ENCODE measurements around the gene IFNB1. TPM values are rescaled to one million over a fixed set of nuclear protein-coding genes. Genes with fewer than 3 reads are reported as not detected.

Gene IFNB1
- polyA plus RNA-seq, 1 of the 3 experiments (the other 2 are of a cell fraction): not detected

- TF ChIP-seq RFX5 (IDR thresholded peaks at IDR 0.05; ENCODE audit: low read length): no peak
- peak; percentile 40; the same call in 1 of the 2 replicates for TF ChIP-seq TCF12 (IDR thresholded peaks at IDR 0.05)
- peak; percentile 30; the same call in 1 of the 2 replicates for TF ChIP-seq MXI1 (IDR thresholded peaks at IDR 0.05; ENCODE audit: low read depth, low read length)
- no peak for TF ChIP-seq REST (IDR thresholded peaks at IDR 0.05; ENCODE audit: low read depth, low read length)
Measured at GRCh38 chr9:21047281-21047691, 30.5 kb downstream of the IFNB1 start (continued).

DNA sequence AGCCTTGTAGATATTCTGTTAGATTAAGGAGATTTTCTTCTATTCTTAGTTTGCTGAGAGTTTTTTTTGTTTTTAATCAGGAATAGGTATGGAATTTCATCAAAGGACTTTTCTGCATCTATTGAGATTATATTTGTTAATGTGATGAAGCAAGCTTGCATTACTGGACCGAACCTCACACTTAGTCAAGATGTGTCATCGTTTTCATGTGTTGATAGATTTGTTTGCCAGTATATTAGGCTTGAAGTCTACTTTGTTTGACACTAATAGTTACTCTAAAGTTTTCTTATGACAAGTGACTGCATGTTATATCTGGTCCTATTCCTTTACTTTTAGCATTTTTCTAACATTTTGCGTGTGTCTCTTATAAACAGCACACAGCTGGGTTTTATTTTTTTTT lies 33.9 kb downstream of the IFNB1 start:
- no peak overlapping the region for H3K9ac ChIP-seq
- TF ChIP-seq, protein P1, sequence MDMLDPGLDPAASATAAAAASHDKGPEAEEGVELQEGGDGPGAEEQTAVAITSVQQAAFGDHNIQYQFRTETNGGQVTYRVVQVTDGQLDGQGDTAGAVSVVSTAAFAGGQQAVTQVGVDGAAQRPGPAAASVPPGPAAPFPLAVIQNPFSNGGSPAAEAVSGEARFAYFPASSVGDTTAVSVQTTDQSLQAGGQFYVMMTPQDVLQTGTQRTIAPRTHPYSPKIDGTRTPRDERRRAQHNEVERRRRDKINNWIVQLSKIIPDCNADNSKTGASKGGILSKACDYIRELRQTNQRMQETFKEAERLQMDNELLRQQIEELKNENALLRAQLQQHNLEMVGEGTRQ (IDR thresholded peaks at IDR 0.05; ENCODE audit: borderline replicate concordance, low read depth, low read length): no peak
- TF ChIP-seq GABPA (IDR thresholded peaks at IDR 0.05; ENCODE audit: low read depth) (no peak), TCF12 (IDR thresholded peaks at IDR 0.05) (no peak), EZH2phosphoT487 (IDR thresholded peaks at IDR 0.05; ENCODE audit: borderline replicate concordance, low read depth) (no peak), TEAD4 (IDR thresholded peaks at IDR 0.05; ENCODE audit: borderline replicate concordance, insufficient read depth) (no peak), MAX (IDR thresholded peaks at IDR 0.05; ENCODE audit: low read depth) (no peak), YY1 (IDR thresholded peaks at IDR 0.05; ENCODE audit: low read depth) (no peak), EP300 (IDR thresholded peaks at IDR 0.05; ENCODE audit: borderline replicate concordance in 1 of 2, low read depth in 1 of 2, low read length in 1 of 2) (no peak), NRF1 (IDR thresholded peaks at IDR 0.05; ENCODE audit: low read depth, low read length) (no peak), MXI1 (IDR thresholded peaks at IDR 0.05; ENCODE audit: low read depth, low read length) (no peak), RCOR1 (IDR thresholded peaks at IDR 0.05; ENCODE audit: low read length) (no peak), TAF1 (IDR thresholded peaks at IDR 0.05; ENCODE audit: borderline replicate concordance, low read depth, low read length) (no peak), FOXM1 (IDR thresholded peaks at IDR 0.05; ENCODE audit: low read depth) (no peak), JUND (IDR thresholded peaks at IDR 0.05) (no peak)
- TF ChIP-seq, protein P2, sequence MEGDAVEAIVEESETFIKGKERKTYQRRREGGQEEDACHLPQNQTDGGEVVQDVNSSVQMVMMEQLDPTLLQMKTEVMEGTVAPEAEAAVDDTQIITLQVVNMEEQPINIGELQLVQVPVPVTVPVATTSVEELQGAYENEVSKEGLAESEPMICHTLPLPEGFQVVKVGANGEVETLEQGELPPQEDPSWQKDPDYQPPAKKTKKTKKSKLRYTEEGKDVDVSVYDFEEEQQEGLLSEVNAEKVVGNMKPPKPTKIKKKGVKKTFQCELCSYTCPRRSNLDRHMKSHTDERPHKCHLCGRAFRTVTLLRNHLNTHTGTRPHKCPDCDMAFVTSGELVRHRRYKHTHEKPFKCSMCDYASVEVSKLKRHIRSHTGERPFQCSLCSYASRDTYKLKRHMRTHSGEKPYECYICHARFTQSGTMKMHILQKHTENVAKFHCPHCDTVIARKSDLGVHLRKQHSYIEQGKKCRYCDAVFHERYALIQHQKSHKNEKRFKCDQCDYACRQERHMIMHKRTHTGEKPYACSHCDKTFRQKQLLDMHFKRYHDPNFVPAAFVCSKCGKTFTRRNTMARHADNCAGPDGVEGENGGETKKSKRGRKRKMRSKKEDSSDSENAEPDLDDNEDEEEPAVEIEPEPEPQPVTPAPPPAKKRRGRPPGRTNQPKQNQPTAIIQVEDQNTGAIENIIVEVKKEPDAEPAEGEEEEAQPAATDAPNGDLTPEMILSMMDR (IDR thresholded peaks at IDR 0.05): no peak
- TF ChIP-seq, protein P3, sequence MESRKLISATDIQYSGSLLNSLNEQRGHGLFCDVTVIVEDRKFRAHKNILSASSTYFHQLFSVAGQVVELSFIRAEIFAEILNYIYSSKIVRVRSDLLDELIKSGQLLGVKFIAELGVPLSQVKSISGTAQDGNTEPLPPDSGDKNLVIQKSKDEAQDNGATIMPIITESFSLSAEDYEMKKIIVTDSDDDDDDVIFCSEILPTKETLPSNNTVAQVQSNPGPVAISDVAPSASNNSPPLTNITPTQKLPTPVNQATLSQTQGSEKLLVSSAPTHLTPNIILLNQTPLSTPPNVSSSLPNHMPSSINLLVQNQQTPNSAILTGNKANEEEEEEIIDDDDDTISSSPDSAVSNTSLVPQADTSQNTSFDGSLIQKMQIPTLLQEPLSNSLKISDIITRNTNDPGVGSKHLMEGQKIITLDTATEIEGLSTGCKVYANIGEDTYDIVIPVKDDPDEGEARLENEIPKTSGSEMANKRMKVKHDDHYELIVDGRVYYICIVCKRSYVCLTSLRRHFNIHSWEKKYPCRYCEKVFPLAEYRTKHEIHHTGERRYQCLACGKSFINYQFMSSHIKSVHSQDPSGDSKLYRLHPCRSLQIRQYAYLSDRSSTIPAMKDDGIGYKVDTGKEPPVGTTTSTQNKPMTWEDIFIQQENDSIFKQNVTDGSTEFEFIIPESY (IDR thresholded peaks at IDR 0.05; ENCODE audit: borderline replicate concordance, low read depth): no peak
- ChIA-PET CTCF (interaction anchor here (1.2 kb wide), 1 partner anchor 102 kb away, joined by 3 read pairs; no protein-coding TSS in a partner anchor), POLR2A (no interaction called here)
- 71% methylated on average over 3 of the region's 3 CpGs for WGBS (ENCODE audit: low lambda C conversion rate)
- no peak overlapping the region for H3K4me2 ChIP-seq
- H3K9me3 ChIP-seq: no peaks in the 10 kb centered on the region
- no peaks in the 10 kb centered on the region for H4K20me1 ChIP-seq (ENCODE audit: insufficient read depth)
- H3K36me3 ChIP-seq (replicated peaks in 1 of 2; ENCODE audit: control insufficient read depth in 1 of 2, insufficient read depth in 2 of 2, low read length in 1 of 2): no peaks in the 10 kb centered on the region
- no peaks in the 10 kb centered on the region for H3K79me2 ChIP-seq (ENCODE audit: insufficient read depth)
- H3K27ac ChIP-seq (ENCODE audit: low read depth in 2 of 2, low read length in 1 of 2): no peak overlapping the region
- H2AFZ ChIP-seq (ENCODE audit: low read depth): no peak overlapping the region
- no peaks in the 10 kb centered on the region for H3K9me2 ChIP-seq
- no peaks in the 10 kb centered on the region for H3K27me3 ChIP-seq (ENCODE audit: insufficient read depth)
- no peak for DNase-seq
- peaks cover 0 to 4% of the 10 kb centered on the region in 2 experiments; a peak in 2 of 4 replicates for H3K4me1 ChIP-seq (ENCODE audit: control insufficient read depth in 1 of 2, insufficient read depth in 2 of 2, low read depth in 1 of 2, low read length in 1 of 2)
- H3K4me3 ChIP-seq (ENCODE audit: low read depth in 2 of 2, low read length in 1 of 2): no peak overlapping the region
- H3F3A ChIP-seq (replicated peaks; ENCODE audit: insufficient read depth): no peaks in the 10 kb centered on the region
